Fibroblast of peridontal ligament (primary cell): Measurements from ENCODE around the gene DEAF1.

ENCODE experiments used
- DNase-seq: peaks from one replicate; pipeline ENCODE4 v3.0.0-alpha.2; 2010; ENCODE audit errors: extremely low read depth

Gene DEAF1

DNA sequence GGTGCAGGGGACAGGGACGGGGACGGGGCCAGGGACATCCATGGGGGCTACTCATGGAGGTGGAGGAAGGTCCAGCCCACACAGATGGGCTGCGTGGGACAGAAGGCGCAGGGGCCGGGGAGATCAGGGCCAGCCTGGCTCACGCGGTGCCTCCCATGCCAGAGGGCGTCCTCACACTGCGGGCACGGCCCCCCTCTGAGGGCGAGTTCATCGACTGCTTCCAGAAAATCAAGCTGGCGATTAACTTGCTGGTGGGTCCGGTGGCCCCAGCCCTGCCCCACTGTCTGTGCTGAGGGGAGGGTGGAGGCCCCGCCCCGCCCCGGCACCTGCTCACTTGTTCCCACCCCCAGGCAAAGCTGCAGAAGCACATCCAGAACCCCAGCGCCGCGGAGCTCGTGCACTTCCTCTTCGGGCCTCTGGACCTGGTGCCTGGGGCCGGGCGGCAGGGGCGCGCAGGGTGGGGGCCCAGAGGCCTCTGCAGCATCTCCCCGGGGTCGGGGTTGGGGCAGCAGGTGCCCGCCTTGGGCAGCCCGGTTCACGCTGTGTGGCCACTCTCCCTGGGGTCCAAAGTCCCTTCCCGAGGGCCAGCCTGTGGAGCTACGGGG, 26.8 kb upstream of the DEAF1 start:
- DNase-seq = no peak

DNA sequence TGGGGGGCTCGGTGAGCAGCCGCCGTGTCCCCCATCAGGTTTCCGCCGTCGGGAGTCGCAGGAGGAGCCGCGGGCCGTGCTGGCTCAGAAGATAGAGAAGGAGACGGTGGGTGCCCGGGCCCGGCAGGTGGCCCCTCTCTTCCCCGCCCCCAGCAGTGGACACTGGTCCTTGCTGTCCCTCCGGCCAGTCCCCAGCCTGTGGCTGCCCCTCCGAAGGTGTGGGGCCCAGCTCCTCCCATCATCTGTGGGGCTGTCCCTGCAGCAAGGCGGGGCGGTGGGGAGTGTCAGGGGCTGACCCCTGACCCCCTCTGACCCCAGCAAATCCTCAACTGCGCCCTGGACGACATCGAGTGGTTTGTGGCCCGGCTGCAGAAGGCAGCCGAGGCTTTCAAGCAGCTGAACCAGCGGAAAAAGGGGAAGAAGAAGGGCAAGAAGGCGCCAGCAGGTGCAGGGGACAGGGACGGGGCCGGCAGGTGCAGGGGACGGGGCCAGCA, 26.3 kb upstream of the DEAF1 start:
- no peak for DNase-seq

DNA sequence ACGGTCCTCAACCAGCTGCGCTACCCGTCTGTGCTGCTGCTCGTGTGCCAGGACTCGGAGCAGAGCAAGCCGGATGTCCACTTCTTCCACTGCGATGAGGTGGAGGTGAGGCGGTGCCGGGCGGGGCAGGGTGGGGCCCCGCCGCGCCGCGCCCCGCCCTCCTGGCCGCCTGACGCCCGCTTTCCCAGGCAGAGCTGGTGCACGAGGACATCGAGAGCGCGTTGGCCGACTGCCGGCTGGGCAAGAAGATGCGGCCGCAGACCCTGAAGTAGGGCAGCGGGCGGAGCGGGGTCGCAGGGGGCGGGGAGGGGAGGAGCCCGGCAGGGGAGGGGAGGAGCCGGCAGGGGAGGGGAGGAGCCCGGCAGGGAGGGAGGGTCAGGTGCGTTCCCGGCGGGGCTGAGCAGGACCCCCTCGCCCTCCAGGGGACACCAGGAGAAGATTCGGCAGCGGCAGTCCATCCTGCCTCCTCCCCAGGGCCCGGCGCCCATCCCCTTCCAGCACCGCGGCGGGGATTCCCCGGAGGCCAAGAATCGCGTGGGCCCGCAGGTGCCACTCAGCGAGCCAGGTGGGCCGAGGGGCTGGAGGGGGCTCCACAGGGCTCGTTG, 25.7 kb upstream of the DEAF1 start:
- DNase-seq = no peak

DNA sequence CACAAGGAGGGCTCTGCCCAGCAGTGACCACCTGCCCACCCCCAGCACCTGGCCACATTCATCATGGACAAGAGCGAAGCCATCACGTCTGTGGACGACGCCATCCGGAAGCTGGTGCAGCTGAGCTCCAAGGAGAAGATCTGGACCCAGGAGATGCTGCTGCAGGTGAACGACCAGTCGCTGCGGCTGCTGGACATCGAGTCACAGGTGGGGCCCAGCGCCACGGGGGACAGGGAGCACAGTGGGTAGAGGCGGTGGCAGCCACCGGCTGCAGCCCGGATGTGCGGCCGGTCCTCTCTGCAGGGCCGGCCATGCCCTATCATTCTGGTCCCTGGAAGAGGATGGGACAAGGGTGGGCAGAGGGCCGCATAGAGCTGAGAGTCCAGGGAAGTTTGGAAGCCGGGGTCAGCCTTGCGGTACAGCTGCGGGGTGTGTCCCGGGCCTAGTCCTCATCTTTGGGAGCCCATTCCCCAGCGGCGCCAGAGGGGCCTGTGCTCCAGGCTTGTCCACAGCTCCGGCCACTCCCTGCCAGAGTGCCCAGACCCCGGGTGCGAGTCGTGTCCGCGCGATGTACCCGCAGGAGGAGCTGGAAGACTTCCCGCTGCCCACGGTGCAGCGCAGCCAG, 25.1 kb upstream of the DEAF1 start:
- DNase-seq = no peak

DNA sequence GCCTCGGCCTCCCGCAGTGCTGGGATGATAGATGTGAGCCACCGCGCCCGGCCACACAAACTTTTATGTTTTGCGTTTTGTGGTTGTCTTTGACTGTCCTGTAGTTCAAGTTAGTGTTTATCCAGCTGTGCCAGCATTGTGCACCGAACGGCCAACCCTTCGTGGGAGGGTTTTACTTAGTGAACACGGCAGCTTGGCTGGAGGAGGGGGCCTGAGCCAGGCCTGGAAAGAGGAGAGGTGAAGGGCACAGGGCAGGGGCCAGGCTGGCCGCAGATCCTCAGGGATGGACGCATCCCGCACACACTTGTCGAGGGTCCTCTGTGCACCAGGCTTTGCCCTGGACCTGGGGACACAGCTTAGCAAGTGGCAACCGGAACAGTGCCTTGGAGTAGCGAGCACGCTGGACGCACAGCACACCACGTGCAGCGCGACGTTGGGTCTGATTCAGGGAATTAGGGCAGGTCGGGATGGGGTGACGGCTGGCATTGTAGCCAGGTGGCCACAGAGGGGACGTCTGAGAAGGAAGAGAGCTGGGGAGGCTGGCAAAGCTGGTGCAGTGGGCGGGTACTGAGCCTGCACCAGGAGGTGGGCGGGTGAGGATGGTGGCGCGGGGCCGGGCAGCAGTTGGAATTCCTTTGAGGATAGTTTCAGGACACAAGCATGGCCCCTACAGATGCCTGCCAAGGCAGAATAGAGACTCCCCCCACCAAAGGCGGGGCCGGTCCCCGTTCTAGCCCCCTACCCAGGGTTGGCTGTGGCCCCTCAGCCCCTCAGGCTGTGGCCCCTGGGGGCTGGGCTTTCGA, 24.4 kb upstream of the DEAF1 start:
- no peak for DNase-seq

DNA sequence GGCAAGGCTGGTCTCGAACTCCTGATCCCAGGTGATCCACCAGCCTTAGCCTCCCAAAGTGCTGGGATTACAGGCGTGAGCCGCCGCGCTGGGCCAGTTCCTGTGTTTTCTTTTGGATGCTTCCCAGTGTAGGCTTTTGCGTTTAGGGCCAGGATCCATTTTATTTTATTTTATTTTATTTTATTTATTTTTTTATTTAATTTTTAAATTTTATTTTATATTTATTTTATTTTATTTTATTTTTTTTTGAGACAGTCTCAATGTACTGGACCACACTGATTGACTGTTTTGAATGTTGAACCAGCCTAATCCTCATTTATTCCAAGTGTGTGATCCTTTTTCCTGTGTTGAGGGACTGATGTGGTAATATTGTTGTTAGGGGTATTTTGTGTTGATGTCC, 19.4 kb upstream of the DEAF1 start:
- DNase-seq = no peak

DNA sequence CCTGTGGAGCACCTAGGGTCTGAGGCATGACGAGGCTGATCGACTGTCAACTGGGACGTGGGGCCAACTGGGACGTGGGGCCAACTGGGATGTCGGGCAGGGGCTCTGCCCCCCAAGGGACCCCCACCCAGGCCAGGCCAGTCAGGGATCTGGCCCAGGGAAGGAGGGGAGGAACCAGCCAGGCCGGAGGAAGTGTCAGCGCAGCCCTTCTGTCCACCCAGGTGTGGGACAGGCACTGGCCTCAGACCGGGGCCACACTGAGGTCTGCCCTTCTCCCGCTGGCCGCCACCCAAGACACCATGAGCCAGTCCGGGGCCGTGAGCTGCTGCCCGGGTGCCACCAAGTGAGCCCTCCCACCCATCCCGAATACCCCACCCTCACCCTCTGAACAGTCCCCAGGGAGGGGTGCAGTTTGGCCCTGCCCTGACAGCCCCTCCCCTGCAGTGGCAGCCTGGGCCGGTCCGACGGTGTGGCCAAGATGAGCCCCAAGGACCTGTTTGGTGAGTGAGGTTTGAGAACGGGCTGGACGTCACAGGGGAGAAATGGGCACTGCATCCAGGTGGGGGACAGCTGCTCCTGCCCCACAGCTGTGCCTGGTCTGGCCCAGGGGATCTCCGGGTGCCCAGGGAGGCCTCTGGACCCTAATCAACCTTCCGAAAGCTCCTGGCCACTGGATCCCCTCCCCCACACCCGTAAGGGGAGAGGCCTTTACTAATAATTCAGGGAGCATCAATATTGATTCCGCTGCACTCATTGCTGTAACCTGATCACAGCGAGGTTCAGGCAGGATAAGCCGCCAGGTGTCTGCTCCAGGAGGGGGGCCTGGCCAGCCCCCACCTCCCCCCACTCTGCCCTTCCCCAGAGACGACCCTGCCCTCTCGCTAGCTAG, 14.3 kb upstream of the DEAF1 start:
- no peak for DNase-seq

DNA sequence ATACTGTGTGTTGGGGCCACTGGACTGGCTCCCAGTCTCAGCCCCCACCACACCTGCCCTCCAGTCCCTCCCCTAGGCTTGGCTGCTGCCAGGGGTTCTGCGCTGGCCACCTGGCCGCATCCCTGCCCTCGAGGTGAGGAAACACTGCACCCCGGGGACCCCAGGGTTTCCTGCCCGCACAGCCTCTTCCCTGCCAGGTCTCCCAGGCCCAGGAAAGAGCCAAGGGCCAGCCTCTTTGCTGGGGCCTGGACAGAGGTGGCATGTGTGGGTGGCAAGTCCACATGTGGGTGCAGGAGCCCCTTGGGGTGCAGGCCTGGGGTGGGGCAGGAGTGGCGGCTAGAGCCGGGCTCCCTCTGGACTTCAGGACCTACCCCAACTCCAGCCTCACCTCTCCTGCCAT, 13.5 kb upstream of the DEAF1 start:
- DNase-seq = no peak

DNA sequence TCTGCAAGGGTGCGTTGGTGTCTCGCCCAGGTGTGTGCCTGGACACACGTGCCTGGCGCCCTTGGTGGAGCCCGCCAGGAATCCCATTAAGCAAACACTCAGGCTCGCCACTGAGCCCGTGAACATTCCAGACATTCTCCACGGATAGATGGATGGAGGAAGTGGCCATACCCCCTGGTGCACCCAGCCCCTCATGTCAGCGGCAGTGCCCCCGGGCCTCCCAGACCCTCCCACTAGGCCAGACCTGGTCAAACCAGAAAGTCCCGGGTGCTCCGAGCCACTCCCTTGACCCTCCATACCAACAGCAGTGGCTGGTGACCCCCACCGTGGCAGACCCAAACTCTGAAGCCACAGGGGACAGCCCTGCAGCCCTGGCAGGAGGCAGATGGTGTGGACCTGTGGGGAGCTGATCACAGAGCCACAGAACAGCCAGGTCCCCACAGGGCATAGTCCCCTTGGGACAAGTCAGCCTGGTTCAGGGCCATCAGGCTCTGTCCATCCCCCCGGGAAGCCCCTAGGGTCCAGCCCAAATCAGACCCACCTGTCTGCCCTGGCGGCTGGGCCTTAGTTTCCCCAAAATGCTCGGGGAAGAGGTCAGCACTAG, 12.9 kb upstream of the DEAF1 start:
- no peak for DNase-seq

DNA sequence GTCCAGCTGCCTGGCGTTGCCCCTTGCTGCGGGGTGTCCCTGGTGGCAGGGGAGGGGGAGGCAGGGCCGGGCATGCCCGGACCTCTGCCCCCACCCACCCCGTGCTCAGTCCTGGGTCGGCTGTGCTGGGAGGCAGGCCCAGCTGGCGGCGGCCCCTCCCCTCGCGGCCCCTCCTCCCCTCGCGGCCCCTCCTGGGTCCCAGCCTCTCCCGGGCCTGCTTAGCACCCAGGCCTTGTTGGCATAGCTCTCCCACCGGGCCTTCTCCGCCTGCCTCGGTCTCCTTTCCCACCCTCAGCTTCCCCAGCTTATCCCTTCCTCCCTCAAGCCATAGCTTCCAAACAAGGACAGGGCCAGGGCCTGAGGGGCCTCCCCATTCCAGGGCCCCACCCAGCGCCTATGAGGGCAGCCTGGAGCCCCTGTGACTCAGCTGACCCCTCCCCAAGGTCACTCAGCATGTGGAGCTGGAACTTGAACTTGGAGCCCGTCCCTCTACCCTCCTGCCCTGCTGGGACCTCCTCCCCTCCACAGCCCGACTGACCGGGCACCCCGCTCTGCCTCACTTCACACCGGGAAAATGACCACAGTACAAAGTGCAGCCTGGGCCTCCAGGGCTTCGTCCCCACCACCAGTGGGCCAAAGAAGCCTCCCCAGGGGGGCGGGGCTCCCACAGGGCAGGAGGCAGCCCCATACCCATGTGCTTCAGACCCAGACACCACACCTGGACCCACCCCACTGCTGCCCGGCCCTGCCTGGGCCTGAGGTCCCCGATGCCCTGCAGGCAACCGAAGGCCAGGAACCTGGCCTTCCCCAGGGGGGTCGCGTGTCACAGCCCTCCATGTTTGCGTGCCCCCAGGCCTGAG, 12.2 kb upstream of the DEAF1 start:
- no peak for DNase-seq

DNA sequence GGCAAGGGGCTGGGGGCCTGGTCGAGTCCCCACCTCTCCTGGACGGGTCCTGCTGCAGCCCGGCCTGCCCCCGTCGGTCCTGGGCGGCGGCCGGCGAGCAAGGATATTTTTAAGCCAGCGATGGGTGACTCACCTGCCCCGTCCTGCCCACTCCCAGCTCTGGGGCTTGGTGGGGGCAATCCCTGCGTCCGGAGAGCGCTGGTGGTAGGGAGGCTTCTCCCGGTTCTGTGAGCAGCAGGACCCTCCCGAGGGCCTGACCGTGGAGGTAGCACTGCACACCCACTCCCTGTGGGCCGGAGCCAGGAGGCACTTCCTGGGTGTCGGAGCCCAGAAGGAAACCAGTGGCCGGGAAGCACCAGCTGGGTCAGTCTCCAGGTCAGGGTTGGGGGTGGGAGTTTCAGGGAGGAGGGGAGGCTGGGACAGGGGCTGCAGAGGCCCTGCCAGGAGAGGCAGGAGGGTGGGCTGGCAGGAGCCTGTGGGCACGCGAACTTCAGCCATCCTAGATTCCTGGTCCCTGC, 11.5 kb upstream of the DEAF1 start:
- DNase-seq = no peak

DNA sequence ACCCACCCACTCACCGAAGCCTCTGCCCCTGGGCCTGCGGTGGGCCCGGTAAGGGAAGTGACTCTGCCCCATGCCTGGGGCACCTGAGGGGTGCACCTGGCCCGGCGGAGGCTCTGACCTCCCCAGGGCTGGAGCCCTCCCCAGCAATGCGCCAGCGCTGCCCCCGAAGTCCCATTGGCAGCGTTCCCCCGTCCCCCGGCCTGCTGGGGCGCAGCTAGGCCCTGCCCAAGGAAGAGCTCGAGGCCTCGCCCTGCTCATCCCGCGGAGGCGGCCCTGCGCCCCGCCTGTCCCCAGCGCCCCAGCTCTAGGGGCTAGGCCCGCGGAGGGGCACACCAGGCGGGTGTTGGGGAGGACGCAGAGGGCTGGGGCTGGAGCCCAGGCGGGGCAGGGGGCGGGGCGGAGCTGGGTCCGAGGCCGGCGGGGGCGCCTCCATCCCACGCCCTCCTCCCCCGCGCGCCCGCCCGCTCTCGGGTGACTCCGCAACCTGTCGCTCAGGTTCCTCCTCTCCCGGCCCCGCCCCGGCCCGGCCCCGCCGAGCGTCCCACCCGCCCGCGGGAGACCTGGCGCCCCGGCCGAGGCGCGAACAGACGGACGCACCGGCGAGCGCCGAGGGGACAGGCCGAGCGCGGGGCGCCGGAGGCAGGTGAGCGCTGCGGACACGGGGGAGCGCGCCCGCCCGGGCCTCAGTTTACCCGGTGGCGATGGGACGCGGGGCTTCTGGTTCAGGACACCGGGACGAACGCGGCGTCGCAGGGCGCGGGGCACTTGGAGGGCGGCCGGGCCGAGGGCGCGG, 10.8 kb upstream of the DEAF1 start, which contains the start of gene EPS8L2:
TSS of gene EPS8L2 (plus strand) at position 586 of the 793 bp plus-strand sequence. CDS start 3,177 bp downstream, outside the sequence.
- DNase-seq = no peak

DNA sequence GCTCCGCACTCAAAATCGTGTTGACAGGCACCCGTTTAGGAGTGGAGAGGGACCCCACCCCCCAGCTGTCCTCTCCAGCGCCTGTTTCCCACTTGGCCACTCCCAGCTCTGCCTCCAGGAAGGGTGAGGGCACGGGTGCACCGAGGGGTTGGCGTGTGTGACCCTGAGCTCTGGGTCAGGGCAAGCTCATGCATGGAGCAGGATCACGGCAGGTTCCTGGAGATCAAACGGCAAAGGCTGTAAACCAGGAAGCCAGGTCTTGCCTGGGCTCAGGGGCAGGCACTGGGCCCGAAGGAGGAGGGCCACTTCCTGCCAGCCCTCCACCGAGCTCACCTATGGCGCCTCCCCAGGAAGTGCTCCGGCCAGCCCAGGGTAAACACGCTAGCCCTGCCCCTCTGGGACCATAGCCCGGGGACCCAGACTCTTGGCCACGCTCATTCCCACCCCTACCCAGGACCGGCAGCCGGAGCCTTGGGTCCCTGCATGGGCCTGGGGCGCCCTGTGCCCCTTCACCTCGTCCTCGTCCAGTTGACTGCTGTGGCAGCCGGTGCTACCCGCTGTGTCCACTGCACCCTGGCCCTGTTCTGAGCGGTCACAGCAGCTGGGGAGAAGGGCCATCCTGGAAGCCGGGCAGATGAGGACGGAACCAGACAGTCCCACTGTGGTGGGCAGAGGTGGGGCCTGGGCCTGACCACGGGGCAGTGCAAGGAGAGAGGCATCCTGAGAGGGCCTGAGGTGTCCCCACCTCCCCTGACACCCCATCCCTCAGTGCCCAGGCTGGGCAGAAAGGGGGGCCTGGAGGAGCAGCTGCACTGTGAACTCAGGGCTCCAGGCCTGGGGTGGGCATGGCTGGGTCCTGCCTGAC, 10.0 kb upstream of the DEAF1 start:
- DNase-seq = no peak

DNA sequence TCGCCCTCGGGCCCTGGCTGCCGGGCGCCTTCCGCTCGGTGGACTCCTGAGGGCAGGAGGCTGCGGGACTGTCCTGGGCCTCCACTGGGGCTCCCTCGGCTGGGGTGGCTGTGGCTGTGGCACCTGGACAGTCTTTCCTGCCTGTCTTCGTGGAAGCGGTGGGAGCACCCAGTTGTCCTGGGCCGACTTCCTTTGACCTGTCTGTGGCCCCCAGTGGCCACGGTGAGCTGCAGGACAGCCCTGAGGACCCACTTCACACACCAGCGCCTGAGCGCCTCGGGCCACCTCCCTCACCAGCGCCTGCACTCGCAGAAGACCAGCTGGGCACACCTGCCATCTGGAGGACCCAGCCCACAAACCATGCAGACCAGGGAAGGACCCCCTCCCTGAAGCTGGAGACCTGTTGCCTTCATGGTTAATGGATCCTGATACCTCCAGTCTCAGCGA, 9.2 kb upstream of the DEAF1 start:
- DNase-seq = no peak

DNA sequence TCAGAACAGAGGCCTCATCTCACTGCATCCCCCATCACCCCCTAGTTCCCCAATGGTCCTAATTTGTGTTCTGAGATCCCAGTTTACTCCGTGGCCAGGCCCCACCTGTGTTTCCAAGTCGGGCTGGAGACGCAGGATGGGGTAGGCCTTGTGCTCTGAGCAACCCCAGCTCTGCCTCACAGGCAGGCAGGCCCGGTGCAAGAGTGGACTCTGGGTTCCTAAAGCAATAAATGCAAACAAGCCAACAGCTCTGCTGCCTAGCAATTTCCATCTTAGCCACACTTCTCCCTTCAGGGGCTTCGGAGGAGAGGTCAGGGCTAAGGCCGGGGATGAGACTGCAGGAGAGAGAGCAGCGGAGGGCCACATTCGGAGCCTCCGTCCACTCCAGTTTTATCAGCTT, 8.5 kb upstream of the DEAF1 start:
- no peak for DNase-seq

DNA sequence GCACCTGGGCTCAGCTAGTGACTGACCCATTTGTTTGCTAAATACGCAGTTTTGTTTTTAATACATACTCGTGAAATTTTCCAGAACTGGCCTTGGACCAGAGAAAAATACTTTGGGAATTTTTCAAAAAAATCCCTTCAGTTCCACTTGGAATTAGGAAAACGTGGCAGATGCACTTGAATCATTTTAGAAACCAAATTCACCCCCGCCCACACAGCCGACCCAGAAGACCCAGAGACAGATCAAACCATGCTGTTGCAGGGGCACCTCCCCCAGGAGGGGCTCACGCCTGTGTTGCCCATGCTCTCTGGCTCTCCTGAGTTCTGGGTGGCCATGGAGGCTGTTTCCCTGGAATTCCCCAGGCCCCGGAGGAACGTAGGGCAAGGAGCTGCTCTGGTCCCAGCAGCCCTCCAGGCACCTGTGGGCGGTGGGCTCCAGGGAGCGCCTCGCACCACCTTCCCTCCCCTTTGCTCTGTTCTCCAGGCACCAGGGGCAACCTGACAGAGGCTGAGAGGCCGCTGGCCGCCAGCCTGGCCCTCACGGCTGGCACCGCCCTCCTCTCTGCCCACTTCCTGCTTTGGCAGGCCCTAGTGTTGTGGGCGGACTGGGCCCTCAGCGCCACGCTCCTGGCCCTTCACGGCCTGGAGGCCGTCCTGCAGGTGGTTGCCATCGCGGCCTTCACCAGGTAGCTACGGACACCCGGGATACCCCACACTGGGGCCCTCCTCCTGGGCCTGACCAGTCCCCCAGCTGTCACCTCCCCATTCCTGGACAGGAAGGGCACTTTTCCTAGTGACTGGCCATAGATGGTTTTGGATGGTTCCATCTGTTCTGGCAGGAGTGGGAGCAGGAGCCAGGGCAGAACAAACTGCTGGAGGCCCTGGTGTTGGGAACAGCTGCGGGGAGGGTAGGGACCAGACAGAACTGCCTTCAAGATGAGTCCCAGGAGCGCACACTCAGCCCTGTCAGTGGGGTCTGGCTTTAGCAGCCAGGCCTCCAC, 7.7 kb upstream of the DEAF1 start:
- no peak for DNase-seq
